Astrocyte of the cerebellum (primary cell): ENCODE measurements around the gene PCCA.
"Not testable (repeated sequence)": the region's sequence is repeated elsewhere in the genome, so short reads cannot be mapped to it uniquely, and the experiment has no call there.

Experiments used
- DNase-seq: peaks from one replicate; pipeline ENCODE4 v3.0.0-alpha.2; 2011; ENCODE audit warnings: low read depth
- H3K4me3 ChIP-seq: 2 replicates; pipeline ENCODE4 v1.5.1; 2011; ENCODE audit warnings: mild to moderate bottlenecking, low read depth, low read length, moderate library complexity
- in situ Hi-C: cut with HindIII; loops from 2 replicates; pipeline ENCODE4 v1.10.0; 2017; ENCODE audit warnings: low sequenced_read_pairs
- TF ChIP-seq, protein P1 (sequence below): IDR thresholded peaks from 2 replicates; pipeline ENCODE4 v1.5.1; 2012; ENCODE audit warnings: low read length, low read depth, moderate library complexity, mild to moderate bottlenecking; ENCODE audit errors: missing control alignments

Gene PCCA

GRCh38 chr13:100097821-100098220, 8.9 kb downstream of the PCCA start:
- no peak overlapping the region for H3K4me3 ChIP-seq
- no peak for DNase-seq
- in situ Hi-C loops, result no loop called here
- TF ChIP-seq, protein P1, sequence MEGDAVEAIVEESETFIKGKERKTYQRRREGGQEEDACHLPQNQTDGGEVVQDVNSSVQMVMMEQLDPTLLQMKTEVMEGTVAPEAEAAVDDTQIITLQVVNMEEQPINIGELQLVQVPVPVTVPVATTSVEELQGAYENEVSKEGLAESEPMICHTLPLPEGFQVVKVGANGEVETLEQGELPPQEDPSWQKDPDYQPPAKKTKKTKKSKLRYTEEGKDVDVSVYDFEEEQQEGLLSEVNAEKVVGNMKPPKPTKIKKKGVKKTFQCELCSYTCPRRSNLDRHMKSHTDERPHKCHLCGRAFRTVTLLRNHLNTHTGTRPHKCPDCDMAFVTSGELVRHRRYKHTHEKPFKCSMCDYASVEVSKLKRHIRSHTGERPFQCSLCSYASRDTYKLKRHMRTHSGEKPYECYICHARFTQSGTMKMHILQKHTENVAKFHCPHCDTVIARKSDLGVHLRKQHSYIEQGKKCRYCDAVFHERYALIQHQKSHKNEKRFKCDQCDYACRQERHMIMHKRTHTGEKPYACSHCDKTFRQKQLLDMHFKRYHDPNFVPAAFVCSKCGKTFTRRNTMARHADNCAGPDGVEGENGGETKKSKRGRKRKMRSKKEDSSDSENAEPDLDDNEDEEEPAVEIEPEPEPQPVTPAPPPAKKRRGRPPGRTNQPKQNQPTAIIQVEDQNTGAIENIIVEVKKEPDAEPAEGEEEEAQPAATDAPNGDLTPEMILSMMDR, result no peak

- in situ Hi-C loops, result no loop called here
- H3K4me3 ChIP-seq, result no peak overlapping the region
- TF ChIP-seq, protein P1, result no peak
- no peak for DNase-seq
These were observed 9.7 kb downstream of the PCCA start for GRCh38 chr13:100098445-100099116.

- in situ Hi-C loops, H3K4me3 ChIP-seq, DNase-seq: not testable (repeated sequence)
These were observed 10.2 kb downstream of the PCCA start for GRCh38 chr13:100099117-100099445.

GRCh38 chr13:100100115-100100879, 11.4 kb downstream of the PCCA start:
- H3K4me3 ChIP-seq, result no peak overlapping the region
- in situ Hi-C loops, result no loop called here
- TF ChIP-seq, protein P1, result no peak
- peak; percentile 98 for DNase-seq

DNA sequence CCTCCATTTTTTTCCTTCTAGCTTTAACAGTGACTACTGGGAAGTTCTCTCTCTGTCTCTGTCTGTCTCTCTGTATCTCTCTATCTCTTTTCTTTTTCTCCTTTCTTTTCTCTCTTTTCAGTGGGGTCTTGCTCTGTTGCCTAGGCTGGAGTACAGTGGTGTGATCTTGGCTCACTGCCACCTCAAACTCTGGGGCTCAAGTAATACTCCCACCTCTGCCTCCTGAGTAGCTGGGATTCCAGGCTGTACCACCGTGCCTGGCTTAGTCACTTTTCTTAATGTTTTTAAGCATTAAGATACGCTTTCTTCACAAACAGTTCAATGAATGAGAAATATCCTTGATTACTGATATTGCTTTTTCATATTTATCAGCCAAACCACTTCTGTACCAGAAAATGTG, 13.1 kb downstream of the PCCA start:
- in situ Hi-C loops, result no loop called here
- TF ChIP-seq, protein P1, result no peak
- no peak for DNase-seq
- no peak overlapping the region for H3K4me3 ChIP-seq

- in situ Hi-C loops, result no loop called here
- DNase-seq, result no peak
- TF ChIP-seq, protein P1, result no peak
- H3K4me3 ChIP-seq, result no peak overlapping the region
These were observed 17.1 kb downstream of the PCCA start for GRCh38 chr13:100106005-100106404.

- no peak overlapping the region for H3K4me3 ChIP-seq
- DNase-seq, result no peak
- in situ Hi-C loops, result no loop called here
- TF ChIP-seq, protein P1, result no peak
These were observed 17.8 kb downstream of the PCCA start for GRCh38 chr13:100106705-100107104.
